HG02610 (cell line): Measurements from ENCODE around the gene USP24.
"Not testable (repeated sequence)": the region's sequence is repeated elsewhere in the genome, so short reads cannot be mapped to it uniquely, and the experiment has no call there.

ENCODE experiments used
- ATAC-seq: cut with Tn5 transposase; IDR thresholded peaks from one replicate; pipeline ENCODE4 v1.9.1; 2021; ENCODE audit warnings: mild to moderate bottlenecking, moderate library complexity; ENCODE audit not compliant: unreplicated experiment

Gene USP24

DNA sequence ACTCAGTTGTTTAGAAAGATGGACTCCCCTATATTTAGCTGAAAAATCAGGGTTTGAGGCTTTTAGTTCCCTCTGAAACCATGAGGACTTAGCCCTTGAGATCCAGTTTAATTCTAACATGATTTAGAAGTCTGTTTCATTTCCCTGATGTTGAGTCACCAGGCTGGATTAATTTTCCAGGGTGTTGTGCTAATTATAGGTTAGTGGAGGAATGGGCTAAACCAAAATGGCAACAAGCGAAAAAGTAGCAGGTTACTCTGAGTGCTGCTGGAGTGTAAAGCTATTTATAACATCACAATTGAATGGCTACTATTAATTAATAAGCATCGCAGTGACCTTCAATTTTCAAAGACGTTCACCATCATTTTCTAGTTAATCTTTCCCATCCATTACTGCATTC, 15.5 kb upstream of the USP24 start:
- ATAC-seq, result no peak

DNA sequence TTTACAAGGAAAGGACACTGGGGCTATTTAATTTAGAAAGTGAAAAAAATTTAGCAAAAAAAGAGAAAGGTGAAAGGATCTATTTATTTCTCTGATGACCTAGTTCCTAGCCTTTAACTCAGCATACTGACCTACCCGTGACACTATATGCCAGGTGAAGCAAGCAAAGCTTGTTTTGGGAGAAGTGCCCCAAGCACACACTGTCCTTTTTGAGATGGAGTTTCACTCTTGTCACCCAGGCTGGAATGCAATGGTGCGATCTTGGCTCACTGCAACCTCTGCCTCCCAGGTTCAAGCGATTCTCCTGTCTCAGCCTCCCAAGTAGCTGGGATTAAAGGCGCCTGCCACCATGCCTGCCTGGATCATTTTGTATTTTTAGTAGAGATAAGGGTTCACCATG, 14.6 kb upstream of the USP24 start:
- not testable (repeated sequence) for ATAC-seq

DNA sequence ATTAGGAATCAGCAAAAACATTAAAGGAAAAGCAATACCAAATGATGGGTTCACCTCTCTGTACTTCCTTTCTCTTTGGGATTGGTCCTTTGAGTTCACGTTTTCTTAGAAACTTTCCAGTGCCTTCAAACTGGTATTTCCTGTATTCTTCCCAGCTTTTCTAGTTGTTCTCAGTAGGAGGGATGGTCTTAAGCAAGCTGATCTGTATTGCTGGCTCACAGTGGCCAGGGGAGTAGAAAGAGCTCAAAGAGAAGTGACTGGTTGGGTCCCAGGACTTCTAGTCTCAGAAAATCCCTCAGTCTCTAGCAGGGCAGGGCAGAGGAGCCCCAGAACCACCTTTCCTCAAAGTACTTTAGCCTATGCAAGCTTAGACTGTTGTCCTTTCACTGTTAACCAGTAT, 10.1 kb upstream of the USP24 start:
- no peak for ATAC-seq

DNA sequence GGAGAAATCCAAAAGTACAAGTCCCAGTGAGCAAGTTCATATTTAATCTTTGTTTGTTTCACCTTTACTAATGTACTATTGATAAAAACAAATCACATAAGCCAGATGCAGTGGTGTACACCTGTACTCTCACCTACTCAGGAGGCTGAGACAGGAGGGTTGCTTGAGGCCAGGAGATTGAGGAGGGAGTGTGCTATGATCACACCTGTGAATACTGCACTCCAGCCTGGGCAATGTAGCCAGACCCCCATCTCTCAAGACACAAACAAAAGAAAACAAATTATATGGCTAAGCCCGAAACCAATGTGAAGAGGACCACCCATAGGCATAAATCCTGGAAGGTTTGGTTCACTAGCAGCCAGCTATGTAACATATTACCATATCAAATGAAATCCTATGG, 9.6 kb upstream of the USP24 start:
- ATAC-seq, result no peak

DNA sequence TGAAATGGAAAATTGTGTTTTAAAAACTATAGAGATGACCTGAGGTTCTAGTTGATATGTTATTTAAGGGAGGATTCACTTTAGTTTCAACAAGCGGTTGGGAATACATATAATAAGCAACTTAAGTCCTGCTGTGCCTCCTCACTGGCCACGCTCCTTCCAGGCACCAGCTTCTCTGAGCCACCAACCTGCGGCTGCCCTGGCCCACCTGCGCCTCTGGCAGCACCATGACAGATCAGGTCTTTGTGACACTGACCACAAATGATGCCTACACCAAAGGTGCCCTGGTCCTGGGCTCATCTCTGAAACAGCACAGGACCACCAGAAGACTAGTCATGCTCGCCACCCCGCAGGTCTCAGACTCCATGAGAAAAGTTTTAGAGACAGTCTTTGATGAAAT, 7.0 kb upstream of the USP24 start:
- no peak for ATAC-seq

DNA sequence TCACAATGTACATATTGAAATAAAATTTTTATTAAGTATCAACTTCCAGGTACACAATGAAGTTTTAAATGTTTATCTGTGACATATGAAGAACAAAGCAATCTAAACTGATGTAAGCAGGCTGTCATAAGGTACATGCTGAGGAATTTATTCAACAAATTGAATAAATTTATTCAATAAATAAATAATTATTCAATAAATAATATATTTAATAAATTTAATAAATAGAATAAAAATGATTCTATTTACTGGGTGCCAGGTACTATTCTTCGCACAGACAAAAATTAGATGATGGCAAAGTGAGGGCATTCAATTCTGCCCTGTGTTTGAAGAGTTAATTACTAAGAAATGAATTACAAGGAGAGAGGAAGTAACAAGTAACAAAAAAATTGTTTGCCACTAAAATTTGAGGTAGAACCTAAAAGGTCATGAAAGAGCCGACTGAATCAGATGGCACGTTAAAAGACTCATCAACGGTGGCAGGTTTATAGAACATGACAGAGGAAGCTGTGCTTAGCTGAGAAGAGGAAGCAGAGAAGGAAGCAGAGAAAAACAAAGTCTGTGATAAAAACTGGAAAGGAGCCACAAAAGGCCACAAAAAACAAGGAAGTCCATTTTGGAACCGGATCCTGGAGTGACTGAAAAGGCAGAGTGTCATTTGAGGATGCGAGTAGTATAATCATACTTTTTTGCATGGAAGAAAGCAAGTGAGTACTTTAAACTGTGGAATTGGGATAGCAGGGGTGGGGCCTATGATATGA, 2.2 kb upstream of the USP24 start:
- no peak for ATAC-seq

DNA sequence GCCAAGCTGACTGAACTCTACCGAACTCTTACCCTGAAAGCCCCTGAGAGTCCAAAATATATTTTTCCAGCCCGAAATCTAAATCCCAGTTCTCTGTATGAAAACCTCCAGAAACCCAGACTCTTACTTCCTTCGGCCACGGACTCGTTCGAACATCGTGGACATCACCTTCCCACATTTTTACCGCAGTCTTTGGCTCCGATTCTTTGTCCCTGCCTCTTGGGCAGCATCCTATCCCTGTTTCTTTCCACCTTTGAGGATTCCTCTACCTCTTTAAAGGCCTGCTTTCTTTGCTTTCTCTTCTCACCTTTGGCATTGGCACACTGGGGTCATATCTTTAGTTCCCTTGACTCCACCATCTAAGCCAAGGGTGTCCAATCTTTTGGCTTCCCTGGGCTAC, 932 bp upstream of the USP24 start:
- ATAC-seq, result no peak

DNA sequence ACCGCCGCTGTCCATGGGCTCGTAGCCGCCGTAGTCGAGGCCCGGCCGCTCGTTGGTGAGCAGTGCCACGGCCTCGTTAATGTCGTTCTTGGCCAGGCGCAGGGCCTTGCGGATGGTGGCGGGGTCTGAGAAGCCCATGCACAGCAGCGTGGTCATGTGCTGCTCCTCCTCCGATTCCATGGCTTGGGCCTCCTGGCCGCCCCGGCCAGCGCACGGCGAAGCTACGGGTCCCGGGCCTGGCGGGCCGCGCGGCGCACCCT, 300 bp downstream of the USP24 start:
- peak; percentile 17 for ATAC-seq

DNA sequence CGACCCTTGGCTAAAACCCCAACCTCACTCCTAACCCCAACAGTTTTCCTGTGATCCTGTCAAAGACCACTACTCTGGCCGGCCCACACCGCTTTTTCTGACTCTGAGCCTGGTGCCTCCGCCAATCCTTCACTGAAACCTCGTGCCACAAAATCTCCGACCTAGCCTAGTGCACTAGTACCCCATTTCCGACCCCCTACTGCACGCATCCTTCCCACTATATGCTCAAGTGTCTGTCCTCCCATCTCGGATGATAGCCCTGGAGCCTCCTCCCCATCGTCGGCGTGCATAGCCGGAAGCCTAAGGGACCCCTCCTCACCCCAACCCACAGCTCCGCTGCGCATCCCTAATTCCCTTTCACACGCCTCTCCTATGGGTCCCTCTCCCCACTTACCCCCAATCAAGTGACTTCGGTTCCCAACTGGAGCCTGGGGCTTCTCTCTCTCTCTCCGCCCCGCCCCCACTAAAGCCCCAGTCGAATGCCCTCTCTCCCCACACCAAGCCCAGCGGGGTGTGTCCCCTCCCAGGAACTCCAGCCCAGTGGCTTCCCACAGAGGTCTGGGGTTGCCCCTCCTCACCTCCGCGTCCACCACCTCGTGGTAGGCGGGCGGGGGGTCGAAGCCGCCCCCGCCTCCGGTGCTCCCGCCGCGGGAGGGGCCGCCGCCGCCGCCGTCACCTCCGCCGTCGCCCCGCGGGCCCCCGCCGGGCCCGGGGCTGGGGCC, 791 bp downstream of the USP24 start:
- ATAC-seq, result peak; percentile 23

DNA sequence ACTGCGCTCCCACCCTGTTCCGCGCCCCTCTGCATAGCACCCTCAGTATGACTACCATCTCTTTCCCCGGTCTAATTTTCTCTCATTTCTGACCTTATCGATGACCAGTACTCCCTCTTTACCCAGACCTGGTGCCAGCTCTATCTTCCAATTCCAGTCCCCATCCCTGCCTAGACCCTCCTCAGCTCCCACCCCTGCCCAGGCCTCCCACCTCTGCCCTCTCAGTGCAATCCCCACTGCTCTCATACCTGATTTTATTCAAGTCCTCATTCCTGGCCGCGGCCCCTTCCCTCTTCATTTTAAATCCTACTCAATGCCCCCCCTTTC, 1.3 kb downstream of the USP24 start:
- no peak for ATAC-seq

DNA sequence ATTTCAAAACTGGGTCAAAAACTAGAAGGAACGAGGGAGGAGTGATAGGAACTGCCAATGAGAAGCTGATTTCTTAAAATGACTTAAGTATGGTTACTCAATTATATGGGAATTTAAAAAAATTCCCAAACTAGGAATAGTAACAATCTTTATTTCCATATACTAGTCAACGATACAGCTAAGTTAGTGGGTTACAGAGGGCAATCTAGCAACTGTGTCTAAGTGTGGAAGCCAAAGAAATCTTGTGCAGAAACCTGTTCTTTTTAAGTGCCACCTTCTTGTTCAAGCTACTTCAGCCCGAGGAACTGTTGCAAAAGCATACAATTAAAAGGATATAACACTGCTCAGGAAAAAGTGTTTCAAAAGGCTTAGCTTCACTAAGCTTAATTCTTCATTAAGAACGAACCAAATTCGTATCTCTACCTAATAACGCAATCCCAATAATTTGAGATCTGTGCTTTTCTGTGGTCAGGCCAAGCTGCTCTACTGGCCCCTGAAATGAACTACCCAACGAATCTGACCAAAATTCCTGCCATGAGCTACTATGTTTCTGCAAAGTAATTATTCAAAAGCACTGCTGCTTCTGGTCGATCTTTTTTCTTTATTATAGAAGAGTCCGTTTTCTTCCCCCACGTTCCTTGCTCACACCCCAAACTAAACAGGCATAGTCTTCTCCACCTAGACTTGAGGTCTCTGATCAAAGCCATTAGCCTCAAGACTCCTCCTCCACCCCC, 1.8 kb downstream of the USP24 start:
- no peak for ATAC-seq

DNA sequence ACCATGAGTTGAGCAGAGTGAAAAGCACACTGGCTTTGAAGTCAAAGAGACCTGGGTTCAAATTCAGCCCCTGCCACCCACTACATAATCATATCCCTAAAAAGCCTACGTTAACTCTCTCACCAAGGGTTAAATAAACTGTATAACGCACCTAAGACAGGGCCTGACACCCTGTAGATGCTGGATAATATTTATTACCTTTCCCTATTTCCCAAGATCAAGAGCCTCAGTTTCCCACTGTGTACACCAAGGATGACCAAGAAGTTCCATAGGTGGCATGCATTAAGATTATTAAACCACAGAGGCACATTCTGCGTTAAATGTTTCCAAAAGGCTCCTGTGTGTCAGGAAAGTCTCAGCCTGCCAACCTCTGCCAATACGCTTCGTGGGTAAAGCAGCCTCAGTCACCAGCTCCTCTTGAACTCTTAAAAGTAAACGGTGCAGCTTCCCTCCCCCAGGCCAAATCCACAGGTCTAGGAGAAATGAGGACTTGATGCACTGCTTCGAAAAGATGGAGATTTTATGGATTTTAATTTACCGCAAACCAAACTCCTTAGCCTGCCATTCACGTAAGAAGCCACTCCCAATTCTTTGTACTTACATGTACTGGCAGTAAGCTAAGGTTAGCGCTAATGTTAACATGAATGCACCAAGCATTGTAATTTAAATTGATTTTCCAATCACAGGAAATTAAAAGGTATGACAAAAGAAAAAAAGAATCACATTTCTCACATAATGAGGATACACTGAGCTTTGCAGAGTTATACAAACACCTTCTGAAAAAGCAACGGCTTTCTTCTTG, 2.6 kb downstream of the USP24 start:
- no peak for ATAC-seq

DNA sequence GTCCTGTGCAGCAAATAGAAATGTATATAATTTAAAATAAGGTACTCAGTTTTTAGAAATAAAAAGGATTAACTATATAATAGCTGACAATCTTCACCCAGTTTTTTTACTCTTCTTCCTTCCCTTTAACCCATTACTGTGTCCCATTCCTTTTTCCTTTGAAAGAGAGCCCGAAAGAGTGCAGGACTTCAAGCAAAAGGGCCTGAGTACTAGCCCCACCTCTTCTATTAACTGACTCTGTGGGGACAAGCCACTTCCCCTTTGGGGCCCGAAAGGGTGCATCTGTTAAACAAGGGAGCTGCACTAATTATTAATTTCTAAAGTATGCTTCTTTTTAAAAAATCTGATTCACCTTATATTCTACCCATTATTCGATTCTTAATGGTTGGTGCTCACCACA, 3.3 kb downstream of the USP24 start:
- ATAC-seq, result no peak

DNA sequence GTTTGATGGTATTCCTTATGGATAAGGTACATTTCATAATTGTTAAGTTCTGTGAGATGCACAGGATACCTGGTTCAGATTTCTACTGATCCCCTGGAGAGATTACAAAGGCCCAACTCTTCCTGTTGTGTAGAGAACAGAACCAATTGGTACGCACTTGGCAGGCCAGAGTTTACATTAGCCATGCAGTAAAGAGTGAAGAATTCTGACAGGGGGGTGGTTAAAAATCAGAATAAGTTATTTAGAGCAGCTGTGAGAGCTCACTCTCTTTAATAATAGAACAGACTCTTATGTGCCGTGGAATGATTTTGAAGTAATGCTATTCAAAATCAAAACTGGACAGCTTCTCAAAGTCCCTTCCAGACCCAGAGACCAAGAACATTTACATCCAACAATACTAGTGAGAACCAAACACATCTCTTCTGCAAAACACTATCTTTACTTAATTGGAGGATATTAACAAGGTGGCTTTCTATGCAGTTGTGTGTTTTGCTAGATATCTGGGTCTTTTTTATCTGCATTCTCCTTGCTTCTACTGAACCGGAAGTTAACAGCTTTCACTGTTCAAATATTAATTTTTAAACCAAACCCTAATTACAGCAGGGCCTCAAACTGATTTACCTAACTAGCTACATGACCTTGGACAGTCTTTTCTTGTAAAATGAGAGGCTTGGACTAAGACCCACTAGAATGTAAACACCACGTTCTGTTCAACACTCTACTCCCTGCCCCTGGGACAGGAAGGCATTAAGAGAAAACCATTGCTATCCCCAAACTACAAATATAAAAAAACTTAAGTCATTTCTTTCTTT, 4.0 kb downstream of the USP24 start:
- ATAC-seq, result no peak

DNA sequence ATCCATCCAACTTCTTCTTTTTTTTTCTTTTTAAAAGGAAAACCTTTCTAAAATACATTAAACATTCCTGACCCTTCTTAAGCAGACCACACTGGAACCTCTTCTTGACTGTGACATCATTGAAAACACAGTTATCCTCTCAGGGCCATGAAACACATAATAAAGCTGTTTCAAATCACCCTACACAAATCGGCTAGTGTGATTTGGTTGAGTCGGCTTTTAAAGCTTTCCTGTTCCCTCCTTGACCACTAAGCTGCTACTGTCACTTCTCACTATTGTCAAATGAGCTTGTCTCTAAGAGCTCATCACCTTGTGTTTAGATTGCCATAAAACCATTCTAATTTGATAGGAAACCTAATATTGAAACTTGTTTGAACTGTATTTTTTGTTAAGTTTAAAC, 5.9 kb downstream of the USP24 start:
- no peak for ATAC-seq

DNA sequence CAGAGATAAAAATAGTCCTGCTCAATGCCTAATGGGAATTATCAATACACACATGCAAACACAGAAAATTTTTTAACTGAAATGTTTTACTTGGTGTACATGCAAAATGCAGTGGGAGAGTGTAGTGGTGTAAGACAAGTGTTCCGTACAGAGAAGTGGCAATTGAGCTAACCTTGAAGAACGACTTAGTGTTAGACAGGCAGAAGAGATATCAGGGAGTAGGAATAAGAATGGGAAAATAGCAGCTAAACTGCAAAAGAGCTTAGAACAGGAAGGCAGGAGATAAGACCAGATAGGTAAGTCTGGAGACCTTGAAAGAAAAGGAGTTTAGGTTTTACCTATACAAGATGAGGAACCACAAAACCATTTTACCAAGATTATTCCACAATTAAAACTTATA, 9.0 kb downstream of the USP24 start:
- no peak for ATAC-seq

DNA sequence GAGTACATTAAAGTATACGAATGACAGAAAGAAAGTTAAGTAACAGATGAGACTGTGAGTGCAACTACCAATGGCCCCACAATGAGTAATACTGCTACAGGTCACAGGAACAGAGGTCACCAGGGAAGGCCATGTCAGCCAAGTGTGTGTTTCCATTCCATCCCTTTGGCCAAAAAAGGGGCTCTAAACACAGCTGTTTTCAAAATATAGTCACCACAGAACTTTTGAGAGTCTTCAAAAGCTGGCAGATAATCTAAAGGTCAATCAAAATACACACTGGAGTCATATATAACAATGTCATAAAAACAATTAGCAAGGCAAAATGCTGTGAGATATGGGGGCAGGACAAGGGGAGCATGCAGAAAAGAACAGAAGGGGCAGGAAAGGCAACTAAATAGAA, 10.2 kb downstream of the USP24 start:
- peak; percentile 92 for ATAC-seq

DNA sequence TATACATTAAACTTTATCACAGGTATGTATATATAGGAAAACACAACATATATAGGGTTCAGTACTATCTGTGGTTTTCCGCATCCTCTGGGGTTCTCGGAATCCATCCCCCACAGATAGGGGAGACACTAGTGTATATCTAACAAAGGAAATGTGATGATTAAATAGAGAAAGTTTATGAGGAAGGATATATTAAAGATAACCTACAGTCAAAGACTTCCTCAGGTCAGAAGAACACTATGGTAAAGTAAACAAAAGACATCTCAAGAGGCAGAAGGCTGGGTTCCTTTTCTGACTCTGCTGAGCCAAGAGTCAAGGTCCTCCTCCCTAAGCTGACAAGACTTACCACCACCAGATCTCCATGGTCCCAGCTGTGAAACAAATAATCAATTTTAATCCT, 12.1 kb downstream of the USP24 start:
- ATAC-seq, result no peak

DNA sequence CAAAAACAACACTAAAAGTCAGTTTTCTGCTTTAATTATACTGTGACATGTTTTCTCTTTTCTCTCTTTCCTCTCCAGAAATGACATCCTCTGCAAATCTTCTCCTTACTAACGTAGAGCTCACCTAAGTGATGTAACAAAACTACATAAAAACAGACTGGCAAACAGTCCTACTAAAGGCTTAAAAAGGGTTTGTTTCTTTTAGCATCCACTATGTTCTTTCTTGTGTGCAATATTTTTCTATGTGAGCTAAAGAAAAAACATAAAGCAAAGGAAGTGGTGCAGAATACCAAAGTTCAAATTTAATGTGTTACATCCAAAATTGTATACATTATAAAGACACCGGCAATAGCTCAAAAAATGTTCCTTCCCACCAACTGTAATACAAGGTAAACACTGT, 14.5 kb downstream of the USP24 start:
- ATAC-seq, result no peak

DNA sequence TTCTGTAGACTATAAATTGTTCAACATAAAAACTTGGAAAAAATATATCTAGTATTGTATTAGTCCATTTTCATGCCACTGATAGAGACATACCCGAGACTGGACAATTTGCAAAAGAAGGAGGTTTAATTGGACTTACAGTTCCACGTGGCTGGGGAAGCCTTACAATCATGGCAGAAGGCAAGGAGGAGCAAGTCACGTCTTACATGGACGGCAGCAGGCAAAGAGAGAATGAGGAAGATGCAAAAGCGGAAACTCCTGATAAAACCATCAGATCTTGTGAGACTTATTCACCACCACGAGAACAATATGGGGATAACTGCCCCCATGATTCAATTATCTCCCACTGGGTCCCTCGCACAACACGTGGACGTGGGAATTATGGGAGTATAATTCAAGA, 15.4 kb downstream of the USP24 start:
- not testable (repeated sequence) for ATAC-seq

DNA sequence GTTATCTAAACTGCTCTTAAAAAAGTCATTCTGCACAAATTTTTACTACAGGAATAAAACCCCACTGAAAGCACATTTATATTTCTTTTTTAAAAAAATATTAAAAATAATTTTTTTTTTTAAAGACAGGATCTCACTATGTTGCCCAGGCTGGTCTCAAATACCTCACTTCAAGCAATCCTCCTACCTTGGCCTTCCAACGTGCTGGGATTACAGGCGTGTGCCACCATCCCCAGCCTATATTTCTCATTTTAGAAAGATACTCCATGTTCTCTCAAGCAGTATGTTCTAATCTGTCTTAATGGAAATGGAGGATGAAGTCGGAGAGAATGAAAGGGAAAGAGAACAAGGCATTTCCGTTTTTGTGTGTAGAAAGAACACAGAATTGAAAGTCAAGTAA, 17.1 kb downstream of the USP24 start:
- no peak for ATAC-seq
